C4-2B (cell line): ENCODE data around the gene WFS1.

Experiments
- ZFX ChIP-seq: fragments of 450-650 bp; IDR thresholded peaks from 2 replicates; pipeline ENCODE4 v1.6.1; 2017
- TF ChIP-seq, protein P1 (sequence below): fragments of 450-650 bp; conservative IDR thresholded peaks from 2 replicates; pipeline ENCODE4 v1.5.1; 2017; ENCODE audit warnings: mild to moderate bottlenecking

GRCh38 chr4:6321361-6321760, 51.7 kb downstream of the WFS1 start:
- TF ChIP-seq, protein P1, sequence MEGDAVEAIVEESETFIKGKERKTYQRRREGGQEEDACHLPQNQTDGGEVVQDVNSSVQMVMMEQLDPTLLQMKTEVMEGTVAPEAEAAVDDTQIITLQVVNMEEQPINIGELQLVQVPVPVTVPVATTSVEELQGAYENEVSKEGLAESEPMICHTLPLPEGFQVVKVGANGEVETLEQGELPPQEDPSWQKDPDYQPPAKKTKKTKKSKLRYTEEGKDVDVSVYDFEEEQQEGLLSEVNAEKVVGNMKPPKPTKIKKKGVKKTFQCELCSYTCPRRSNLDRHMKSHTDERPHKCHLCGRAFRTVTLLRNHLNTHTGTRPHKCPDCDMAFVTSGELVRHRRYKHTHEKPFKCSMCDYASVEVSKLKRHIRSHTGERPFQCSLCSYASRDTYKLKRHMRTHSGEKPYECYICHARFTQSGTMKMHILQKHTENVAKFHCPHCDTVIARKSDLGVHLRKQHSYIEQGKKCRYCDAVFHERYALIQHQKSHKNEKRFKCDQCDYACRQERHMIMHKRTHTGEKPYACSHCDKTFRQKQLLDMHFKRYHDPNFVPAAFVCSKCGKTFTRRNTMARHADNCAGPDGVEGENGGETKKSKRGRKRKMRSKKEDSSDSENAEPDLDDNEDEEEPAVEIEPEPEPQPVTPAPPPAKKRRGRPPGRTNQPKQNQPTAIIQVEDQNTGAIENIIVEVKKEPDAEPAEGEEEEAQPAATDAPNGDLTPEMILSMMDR: no peak
- TF ChIP-seq ZFX: no peak
